ENCODE data around the gene SPATA17.

DNA sequence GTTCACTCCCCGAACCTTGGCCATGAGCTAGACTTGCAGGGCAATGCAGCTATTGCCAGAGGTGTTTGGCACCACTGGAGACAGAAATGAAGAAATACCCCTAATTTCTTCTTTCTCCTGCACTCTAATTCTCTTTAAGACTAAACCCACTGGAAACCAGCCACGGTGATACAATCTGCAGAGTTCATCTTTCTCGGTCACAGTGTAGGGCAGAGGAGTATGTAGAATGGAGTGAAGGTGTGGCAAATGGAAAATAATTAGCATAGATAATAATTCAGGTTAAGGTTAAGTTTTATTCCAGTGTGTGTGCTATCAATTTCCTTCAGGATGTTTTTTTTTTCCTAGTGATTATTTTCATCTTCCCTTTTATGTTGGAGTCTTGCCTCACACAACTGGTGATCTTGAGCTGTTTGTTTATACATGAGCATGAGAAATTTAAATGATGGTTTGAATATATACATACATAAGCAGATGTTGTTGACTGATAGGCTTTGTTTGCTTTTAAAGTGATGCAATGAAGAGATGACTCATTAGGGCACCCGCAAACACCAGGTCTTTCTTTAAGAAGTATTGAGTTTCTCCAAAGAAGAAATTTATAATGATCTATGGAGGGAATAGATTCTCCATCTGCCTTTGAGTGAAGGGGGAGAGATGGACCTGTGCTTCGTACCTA is 81.9 kb downstream of the SPATA17 start:
- TF ChIP-seq, protein P1, sequence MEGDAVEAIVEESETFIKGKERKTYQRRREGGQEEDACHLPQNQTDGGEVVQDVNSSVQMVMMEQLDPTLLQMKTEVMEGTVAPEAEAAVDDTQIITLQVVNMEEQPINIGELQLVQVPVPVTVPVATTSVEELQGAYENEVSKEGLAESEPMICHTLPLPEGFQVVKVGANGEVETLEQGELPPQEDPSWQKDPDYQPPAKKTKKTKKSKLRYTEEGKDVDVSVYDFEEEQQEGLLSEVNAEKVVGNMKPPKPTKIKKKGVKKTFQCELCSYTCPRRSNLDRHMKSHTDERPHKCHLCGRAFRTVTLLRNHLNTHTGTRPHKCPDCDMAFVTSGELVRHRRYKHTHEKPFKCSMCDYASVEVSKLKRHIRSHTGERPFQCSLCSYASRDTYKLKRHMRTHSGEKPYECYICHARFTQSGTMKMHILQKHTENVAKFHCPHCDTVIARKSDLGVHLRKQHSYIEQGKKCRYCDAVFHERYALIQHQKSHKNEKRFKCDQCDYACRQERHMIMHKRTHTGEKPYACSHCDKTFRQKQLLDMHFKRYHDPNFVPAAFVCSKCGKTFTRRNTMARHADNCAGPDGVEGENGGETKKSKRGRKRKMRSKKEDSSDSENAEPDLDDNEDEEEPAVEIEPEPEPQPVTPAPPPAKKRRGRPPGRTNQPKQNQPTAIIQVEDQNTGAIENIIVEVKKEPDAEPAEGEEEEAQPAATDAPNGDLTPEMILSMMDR (conservative IDR thresholded peaks at IDR 0.05; ENCODE audit: low read depth in 2 of 2): no peak
- TF ChIP-seq NANOG (IDR thresholded peaks at IDR 0.05; ENCODE audit: borderline replicate concordance): no peak
